ENCODE results near the gene VWA2. TPM values are rescaled to one million over a fixed set of nuclear protein-coding genes. Genes with fewer than 3 reads are reported as not detected.

Gene VWA2
- polyA plus RNA-seq, 2 of the 4 experiments (the other 2 are of a cell fraction): not detected

DNA sequence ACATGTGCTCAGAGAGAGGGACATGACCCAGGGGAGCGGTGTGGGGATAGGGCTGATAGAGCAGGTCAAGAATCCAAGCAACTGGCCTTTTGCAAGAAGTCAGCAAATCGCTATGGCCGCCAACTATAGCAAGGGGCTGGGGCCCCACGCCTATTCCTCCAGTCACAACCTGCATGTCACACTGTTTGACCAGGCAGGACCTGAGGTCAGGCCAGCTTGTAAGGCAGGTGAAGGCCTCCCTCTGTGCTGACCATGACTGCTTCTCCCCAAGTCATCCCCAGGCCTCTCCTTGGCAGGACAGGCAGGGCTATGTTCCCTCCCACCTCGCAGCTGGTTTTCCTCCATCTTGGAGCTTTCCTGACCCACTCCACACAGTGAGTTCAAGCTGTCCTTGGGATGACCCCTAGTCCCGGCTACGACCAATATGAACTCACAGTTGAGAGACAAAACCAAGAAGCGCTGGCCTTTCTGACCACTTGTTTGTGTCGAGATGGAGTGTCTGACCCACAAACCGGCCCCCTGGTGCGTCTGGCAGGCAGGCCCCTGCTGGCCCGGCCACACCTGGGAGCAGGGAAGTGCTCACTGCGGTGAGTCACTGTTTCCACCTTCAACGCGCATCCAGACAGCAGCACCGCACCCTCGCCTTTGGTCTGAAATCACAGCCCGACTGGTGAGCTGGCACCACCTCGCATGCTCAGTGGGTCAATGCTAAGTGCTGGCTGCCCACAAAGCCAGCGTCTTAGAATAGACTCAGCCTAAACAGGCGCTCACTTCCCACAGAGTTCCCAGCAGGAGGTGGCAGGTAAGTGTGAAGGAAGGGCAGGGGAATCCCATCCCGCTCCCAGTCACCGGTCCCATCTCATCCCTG, 81.4 kb downstream of the VWA2 start (continued):
- no peak for TF ChIP-seq HOXB5 (CRISPR knock-in tag; IDR thresholded peaks at IDR 0.05)
- no peak for TF ChIP-seq MYC (IDR thresholded peaks at IDR 0.05; ENCODE audit: borderline replicate concordance, low read length)
- TF ChIP-seq, protein P1, sequence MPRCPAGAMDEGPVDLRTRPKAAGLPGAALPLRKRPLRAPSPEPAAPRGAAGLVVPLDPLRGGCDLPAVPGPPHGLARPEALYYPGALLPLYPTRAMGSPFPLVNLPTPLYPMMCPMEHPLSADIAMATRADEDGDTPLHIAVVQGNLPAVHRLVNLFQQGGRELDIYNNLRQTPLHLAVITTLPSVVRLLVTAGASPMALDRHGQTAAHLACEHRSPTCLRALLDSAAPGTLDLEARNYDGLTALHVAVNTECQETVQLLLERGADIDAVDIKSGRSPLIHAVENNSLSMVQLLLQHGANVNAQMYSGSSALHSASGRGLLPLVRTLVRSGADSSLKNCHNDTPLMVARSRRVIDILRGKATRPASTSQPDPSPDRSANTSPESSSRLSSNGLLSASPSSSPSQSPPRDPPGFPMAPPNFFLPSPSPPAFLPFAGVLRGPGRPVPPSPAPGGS (IDR thresholded peaks at IDR 0.05): no peak
- TF ChIP-seq POLR2AphosphoS2 (conservative IDR thresholded peaks at IDR 0.05; ENCODE audit: low read length): no peak
- no peak for TF ChIP-seq ZNF302 (CRISPR knock-in tag; IDR thresholded peaks at IDR 0.05)
- TF ChIP-seq CBX8 (IDR thresholded peaks at IDR 0.05): no peak
- TF ChIP-seq CBX2 (IDR thresholded peaks at IDR 0.05; ENCODE audit: borderline replicate concordance, low read depth): no peak
- no peak for TF ChIP-seq FOSL2 (IDR thresholded peaks at IDR 0.05)
- peak; percentile 80 for TF ChIP-seq FOSL2 (CRISPR knock-in tag; IDR thresholded peaks at IDR 0.05)
- no peak for TF ChIP-seq ELK1 (IDR thresholded peaks at IDR 0.05; ENCODE audit: low read depth, low read length)
- 0 out of 3 replicates have a peak, but pooled peaks have one; percentile 11 for TF ChIP-seq SMC3 (IDR thresholded peaks at IDR 0.05)
- TF ChIP-seq ZC3H11A (IDR thresholded peaks at IDR 0.05): no peak
- no peak for TF ChIP-seq SREBF2 (IDR thresholded peaks at IDR 0.05)

- no peak overlapping the region for H3K4me2 ChIP-seq
- no peak for FAIRE-seq
- H3K4me1 ChIP-seq: peaks cover 54% of the 10 kb centered on the region
- POLR2A ChIA-PET: no interaction called here
- CTCF ChIA-PET: interaction anchor here (0.8 to 3.8 kb wide), 9 partner anchors 16 to 125 kb away, joined by 3 to 21 read pairs (median 4); no protein-coding TSS in a partner anchor
- ATAC-seq: no peak
- no peak for DNase-seq (ENCODE audit: low read depth in 1 of 2, low spot score in 1 of 2)
- H3K4me3 ChIP-seq: no peak overlapping the region
- WGBS (ENCODE audit: missing lambda C conversion rate): 92% methylated on average over 5 of the region's 5 CpGs
- TF ChIP-seq ZSCAN20 (CRISPR knock-in tag; IDR thresholded peaks at IDR 0.05) (no peak), JUN (IDR thresholded peaks at IDR 0.05) (no peak), ZNF302 (CRISPR knock-in tag; IDR thresholded peaks at IDR 0.05) (no peak), CEBPB (IDR thresholded peaks at IDR 0.05) (no peak), ELK1 (IDR thresholded peaks at IDR 0.05; ENCODE audit: low read depth, low read length) (no peak), ZC3H11A (IDR thresholded peaks at IDR 0.05) (no peak), CBX2 (IDR thresholded peaks at IDR 0.05; ENCODE audit: borderline replicate concordance, low read depth) (no peak), EHF (CRISPR knock-in tag; IDR thresholded peaks at IDR 0.05) (no peak), KDM5A (IDR thresholded peaks at IDR 0.05) (no peak), HMGXB4 (CRISPR knock-in tag; IDR thresholded peaks at IDR 0.05; ENCODE audit: borderline replicate concordance) (no peak), BHLHE40 (IDR thresholded peaks at IDR 0.05; ENCODE audit: low read depth, low read length) (no peak), FOSB (CRISPR knock-in tag; IDR thresholded peaks at IDR 0.05) (no peak), GATA3 (IDR thresholded peaks at IDR 0.05; ENCODE audit: borderline replicate concordance) (no peak), SREBF2 (IDR thresholded peaks at IDR 0.05) (no peak), FOSL2 (IDR thresholded peaks at IDR 0.05) (no peak), FOSL2 (CRISPR knock-in tag; IDR thresholded peaks at IDR 0.05) (no peak), CHD4 (IDR thresholded peaks at IDR 0.05; ENCODE audit: borderline replicate concordance) (no peak), EP300 (IDR thresholded peaks at IDR 0.05) (no peak), ESRRA (IDR thresholded peaks at IDR 0.05; ENCODE audit: borderline replicate concordance, low read length) (no peak)
- TF ChIP-seq, protein P2, sequence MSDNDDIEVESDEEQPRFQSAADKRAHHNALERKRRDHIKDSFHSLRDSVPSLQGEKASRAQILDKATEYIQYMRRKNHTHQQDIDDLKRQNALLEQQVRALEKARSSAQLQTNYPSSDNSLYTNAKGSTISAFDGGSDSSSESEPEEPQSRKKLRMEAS (IDR thresholded peaks at IDR 0.05): no peak
- H3K27ac ChIP-seq: peak overlapping the region in 1 of 2 experiments; percentile 39; a peak in 2 of 6 replicates
- H3K9me3 ChIP-seq: no peaks in the 10 kb centered on the region
Measured at GRCh38 chr10:114322344-114322743, 83.3 kb downstream of the VWA2 start.

Measured in A549 (cell line).